Activated CD8-positive, alpha-beta memory T cell treated with anti-CD3 and anti-CD28 coated beads for 36 hours (primary cell): ENCODE measurements around the gene ZNF514. TPM values are rescaled to one million over a fixed set of nuclear protein-coding genes. Genes with fewer than 3 reads are reported as not detected.
"Not testable (repeated sequence)": the region's sequence is repeated elsewhere in the genome, so short reads cannot be mapped to it uniquely, and the experiment has no call there.

Experiments
- CTCF ChIA-PET: fragments of 350-600 bp; sonication (Branson Sonifier 250); formaldehyde crosslinking; loops from one replicate; lab custom pipeline; 2021; ENCODE audit warnings: antibody characterized with exemption; lab: Charles Lee
- POLR2A ChIA-PET: fragments of 350-600 bp; sonication (Branson Sonifier 250); formaldehyde crosslinking; loops from one replicate; lab custom pipeline; 2021; ENCODE audit warnings: antibody characterized with exemption; lab: Charles Lee
- total RNA-seq, 2 experiments: library from RNA; stranded (reverse); gene quantifications; one replicate each; pipeline ENCODE4 v1.2.3, GENCODE V29; 2021

Gene ZNF514
- total RNA-seq, result 10 to 100 TPM; 10.1 to 11.6 TPM

- POLR2A ChIA-PET, result interaction anchor here (1.2 kb wide), 1 partner anchor 38 kb away, joined by 10 read pairs; the partner anchor contains the start of gene MRPS5
These were observed at the start of gene ZNF514 for GRCh38 chr2:95159690-95160449. ZNF514 (minus strand) TSS chr2:95159848; CDS start chr2:95153253, 6,595 bp downstream.

GRCh38 chr2:95208106-95208505, 48.5 kb upstream of the ZNF514 start:
- POLR2A ChIA-PET, result no interaction called here
- CTCF ChIA-PET, result no interaction called here

More at GRCh38 chr2:95159690-95160449, at the start of gene ZNF514:
- CTCF ChIA-PET, result interaction anchor here (0.7 to 1.1 kb wide), 2 partner anchors 32 to 44 kb away, joined by 3 read pairs; no protein-coding TSS in a partner anchor

GRCh38 chr2:95207111-95207961, 47.7 kb upstream of the ZNF514 start, which contains the start of gene ZNF892:
ZNF892 (plus strand) TSS chr2:95207521; CDS start chr2:95207816, 295 bp downstream.
- POLR2A ChIA-PET, result no interaction called here
- CTCF ChIA-PET, result no interaction called here

- ChIA-PET CTCF (interaction anchor here (0.7 kb wide), 1 partner anchor 139 kb away, joined by 3 read pairs; no protein-coding TSS in a partner anchor), POLR2A (no interaction called here)
These were observed 46.4 kb upstream of the ZNF514 start for GRCh38 chr2:95206096-95206495.

GRCh38 chr2:95204396-95204795, 44.7 kb upstream of the ZNF514 start:
- CTCF ChIA-PET, result no interaction called here
- POLR2A ChIA-PET, result no interaction called here

- ChIA-PET POLR2A (no interaction called here), CTCF (no interaction called here)
These were observed 44.3 kb upstream of the ZNF514 start for GRCh38 chr2:95203911-95204310.

- CTCF ChIA-PET, POLR2A ChIA-PET: not testable (repeated sequence)
These were observed 33.3 kb upstream of the ZNF514 start for GRCh38 chr2:95192956-95193355.

- ChIA-PET CTCF (interaction anchor here (1.2 kb wide), 1 partner anchor 9 kb away, joined by 3 read pairs; no protein-coding TSS in a partner anchor), POLR2A (no interaction called here)
These were observed 26.3 kb upstream of the ZNF514 start for GRCh38 chr2:95185973-95186372.

GRCh38 chr2:95185197-95185596, 25.5 kb upstream of the ZNF514 start:
- CTCF ChIA-PET, result interaction anchor here (1.2 kb wide), 1 partner anchor 10 kb away, joined by 3 read pairs; no protein-coding TSS in a partner anchor
- POLR2A ChIA-PET, result no interaction called here

GRCh38 chr2:95181774-95182173, 22.1 kb upstream of the ZNF514 start:
- POLR2A ChIA-PET, result no interaction called here
- CTCF ChIA-PET, result no interaction called here

GRCh38 chr2:95179451-95179850, 19.8 kb upstream of the ZNF514 start:
- CTCF ChIA-PET, result no interaction called here
- POLR2A ChIA-PET, result no interaction called here

GRCh38 chr2:95174031-95174542, 14.4 kb upstream of the ZNF514 start:
- ChIA-PET POLR2A (no interaction called here), CTCF (no interaction called here)

- CTCF ChIA-PET, result no interaction called here
- POLR2A ChIA-PET, result interaction anchor here (0.5 kb wide), 1 partner anchor 67 kb away, joined by 7 read pairs; no protein-coding TSS in a partner anchor
These were observed 12.3 kb upstream of the ZNF514 start for GRCh38 chr2:95171902-95172301.

- ChIA-PET CTCF (no interaction called here), POLR2A (interaction anchor here (1.6 kb wide), 1 partner anchor 44 kb away, joined by 4 read pairs; no protein-coding TSS in a partner anchor)
These were observed 6.6 kb upstream of the ZNF514 start for GRCh38 chr2:95166065-95166763.

- POLR2A ChIA-PET, result interaction anchor here (1.3 to 1.6 kb wide), 2 partner anchors 43 to 44 kb away, joined by 4 read pairs; no protein-coding TSS in a partner anchor
- CTCF ChIA-PET, result interaction anchor here (1.2 kb wide), 1 partner anchor 143 kb away, joined by 4 read pairs; no protein-coding TSS in a partner anchor
These were observed 5.9 kb upstream of the ZNF514 start, which contains the start of gene ZNF2 for GRCh38 chr2:95165371-95166064. ZNF2 (plus strand) TSS chr2:95165809; CDS start chr2:95176227, 10,418 bp downstream.

- ChIA-PET POLR2A (interaction anchor here (1.3 to 1.6 kb wide), 2 partner anchors 43 to 44 kb away, joined by 4 read pairs; no protein-coding TSS in a partner anchor), CTCF (interaction anchor here (1.2 kb wide), 1 partner anchor 143 kb away, joined by 4 read pairs; no protein-coding TSS in a partner anchor)
These were observed 5.4 kb upstream of the ZNF514 start for GRCh38 chr2:95165030-95165370.

- POLR2A ChIA-PET, result interaction anchor here (0.5 to 1.2 kb wide), 2 partner anchors 14 to 38 kb away, joined by 3 to 10 read pairs; partner anchors contain the start of gene MRPS5
- CTCF ChIA-PET, result interaction anchor here (0.7 to 1.1 kb wide), 2 partner anchors 31 to 43 kb away, joined by 3 read pairs; no protein-coding TSS in a partner anchor
These were observed 593 bp downstream of the ZNF514 start for GRCh38 chr2:95158891-95159619.
